ENCODE results near the gene FXYD5. TPM values are rescaled to one million over a fixed set of nuclear protein-coding genes. Genes with fewer than 3 reads are reported as not detected.

The FXYD5 gene
- total and polyA plus RNA-seq, 9 of the 15 experiments (the other 6 are each of a cell fraction or from before 2014, with no cell fraction given): 104 to 537 (median 174) TPM

GRCh38 chr19:35114353-35115176 lies 40.0 kb upstream of the FXYD5 start (continued):
- TF ChIP-seq REST (IDR thresholded peaks at IDR 0.05; ENCODE audit: borderline replicate concordance) (peak; percentile 54; the same call in 1 of the 2 replicates), REST (CRISPR knock-in tag; IDR thresholded peaks at IDR 0.05; ENCODE audit: low read depth) (no peak)
